Trophoblast cell (in vitro differentiated cells and primary cell): ENCODE data around the gene LPAR5.

Source experiments
- DNase-seq, 2 donors: peaks; one replicate each; pipeline ENCODE4 v3.0.0-alpha.2; 2016
- H2AFZ ChIP-seq: 2 replicates; pipeline ENCODE4 v1.6.1; 2013; ENCODE audit warnings: low read length, moderate library complexity, mild to moderate bottlenecking; ENCODE audit not compliant: insufficient read depth, poor library complexity
- H2AK5ac ChIP-seq: 2 replicates; pipeline ENCODE4 v1.6.1; 2013; ENCODE audit warnings: mild to moderate bottlenecking, low read length
- H2BK120ac ChIP-seq: 2 replicates; pipeline ENCODE4 v1.6.1; 2013; ENCODE audit warnings: low read length, mild to moderate bottlenecking, moderate library complexity; ENCODE audit not compliant: insufficient read depth, poor library complexity
- H2BK12ac ChIP-seq: 2 replicates; pipeline ENCODE4 v1.6.1; 2013; ENCODE audit warnings: mild to moderate bottlenecking, low read length, moderate library complexity
- H2BK5ac ChIP-seq: 2 replicates; pipeline ENCODE4 v1.6.1; 2013; ENCODE audit warnings: low read length, low read depth, moderate library complexity, mild to moderate bottlenecking; ENCODE audit not compliant: poor library complexity
- H3K14ac ChIP-seq: 2 replicates; pipeline ENCODE4 v1.6.1; 2013; ENCODE audit warnings: mild to moderate bottlenecking, low read length
- H3K18ac ChIP-seq: 2 replicates; pipeline ENCODE4 v1.6.1; 2013; ENCODE audit warnings: mild to moderate bottlenecking, low read length
- H3K23ac ChIP-seq: 2 replicates; pipeline ENCODE4 v1.6.1; 2013; ENCODE audit warnings: low read length
- H3K27ac ChIP-seq: 2 replicates; pipeline ENCODE4 v1.5.1; 2013; ENCODE audit warnings: low read depth, mild to moderate bottlenecking, inconsistent platforms, low read length, moderate library complexity
- H3K27me3 ChIP-seq: 2 replicates; pipeline ENCODE4 v1.6.1; 2013; ENCODE audit warnings: inconsistent platforms, mild to moderate bottlenecking, low read length, moderate library complexity; ENCODE audit not compliant: insufficient read depth
- H3K36me3 ChIP-seq, 2 experiments: 1 replicate in 1 of 2; 2 replicates in 1 of 2; pipeline ENCODE4 v1.6.1; 2013; ENCODE audit warnings: low read length in 2 of 2, mild to moderate bottlenecking in 2 of 2, moderate library complexity in 1 of 2; ENCODE audit not compliant: insufficient read depth in 2 of 2, control insufficient read depth in 1 of 2
- H3K4ac ChIP-seq: 2 replicates; pipeline ENCODE4 v1.6.1; 2013; ENCODE audit warnings: low read depth, mild to moderate bottlenecking, low read length, moderate library complexity
- H3K4me1 ChIP-seq, 2 experiments: 1 replicate in 1 of 2; 2 replicates in 1 of 2; pipeline ENCODE4 v1.6.1; 2013; ENCODE audit warnings: low read length in 2 of 2, mild to moderate bottlenecking in 2 of 2, moderate library complexity in 1 of 2; ENCODE audit not compliant: insufficient read depth in 2 of 2, control insufficient read depth in 1 of 2
- H3K4me2 ChIP-seq: 2 replicates; pipeline ENCODE4 v1.6.1; 2013; ENCODE audit warnings: inconsistent platforms, mild to moderate bottlenecking, low read length, moderate library complexity
- H3K4me3 ChIP-seq: 2 replicates; pipeline ENCODE4 v1.5.1; 2013; ENCODE audit warnings: mild to moderate bottlenecking, low read depth, low read length, inconsistent platforms
- H3K79me1 ChIP-seq: one replicate; pipeline ENCODE4 v1.6.1; 2013; ENCODE audit warnings: low read length
- H3K79me2 ChIP-seq: 2 replicates; pipeline ENCODE4 v1.6.1; 2013; ENCODE audit warnings: low read length, mild to moderate bottlenecking; ENCODE audit not compliant: control insufficient read depth, insufficient read depth, poor library complexity
- H3K9ac ChIP-seq: 2 replicates; pipeline ENCODE4 v1.6.1; 2013; ENCODE audit warnings: mild to moderate bottlenecking, low read length
- H3K9me3 ChIP-seq: 2 replicates; pipeline ENCODE4 v1.6.1; 2013; ENCODE audit warnings: low read depth, mild to moderate bottlenecking, control low read depth, inconsistent platforms, low read length; ENCODE audit not compliant: insufficient read depth
- H4K12ac ChIP-seq: 2 replicates; pipeline ENCODE4 v1.6.1; 2013; ENCODE audit warnings: low read depth, mild to moderate bottlenecking, low read length, moderate library complexity
- H4K8ac ChIP-seq: 2 replicates; pipeline ENCODE4 v1.6.1; 2013; ENCODE audit warnings: low read depth, mild to moderate bottlenecking, low read length, moderate library complexity
- H4K91ac ChIP-seq: one replicate; pipeline ENCODE4 v1.6.1; 2013; ENCODE audit warnings: low read depth, mild to moderate bottlenecking, low read length, moderate library complexity
- WGBS: extraction: QIAGEN DNeasy Blood & Tissue Kit; methylation state at CpG from one replicate; pipeline ENCODE4 v1.1.7; 2013; ENCODE audit warnings: missing lambda C conversion rate; ENCODE audit not compliant: insufficient read length, insufficient coverage; ENCODE audit errors: extremely low coverage; 5-methylcytosine and 5-hydroxymethylcytosine counted together

LPAR5 gene

GRCh38 chr12:6573001-6573400, 62.8 kb downstream of the LPAR5 start:
- no peak overlapping the region for H2BK12ac ChIP-seq
- H2AK5ac ChIP-seq = no peak overlapping the region
- H3K36me3 ChIP-seq = peaks cover 61 to 72% of the 10 kb centered on the region in 2 experiments
- H2BK120ac ChIP-seq = no peak overlapping the region
- H3K9ac ChIP-seq = no peak overlapping the region
- H3K9me3 ChIP-seq = no peaks in the 10 kb centered on the region
- no peak overlapping the region for H4K8ac ChIP-seq
- no peak overlapping the region for H3K27ac ChIP-seq
- H3K4me2 ChIP-seq = no peak overlapping the region
- no peak overlapping the region for H3K14ac ChIP-seq
- no peak overlapping the region for H3K4ac ChIP-seq
- no CpG with 5 or more reads among the region's 8 CpGs for WGBS
- H3K23ac ChIP-seq = no peak overlapping the region
- H2AFZ ChIP-seq = no peak overlapping the region
- DNase-seq = no peak
- H3K79me1 ChIP-seq = peaks cover 3% of the 10 kb centered on the region
- H3K79me2 ChIP-seq = peaks cover under 1% of the 10 kb centered on the region
- H3K4me1 ChIP-seq = no peaks in the 10 kb centered on the region
- no peaks in the 10 kb centered on the region for H3K27me3 ChIP-seq
- H3K4me3 ChIP-seq = no peak overlapping the region
- H4K12ac ChIP-seq = no peak overlapping the region
- no peak overlapping the region for H3K18ac ChIP-seq
- no peak overlapping the region for H4K91ac ChIP-seq
- no peak overlapping the region for H2BK5ac ChIP-seq

GRCh38 chr12:6570264-6570887, 65.4 kb downstream of the LPAR5 start:
- no CpG with 5 or more reads among the region's 7 CpGs for WGBS
- Histone ChIP-seq H2BK5ac (no peak overlapping the region), H2AFZ (no peak overlapping the region), H3K79me2 (peaks cover 4% of the 10 kb centered on the region), H3K27me3 (no peaks in the 10 kb centered on the region), H3K18ac (no peak overlapping the region), H2BK120ac (no peak overlapping the region), H3K4me3 (no peak overlapping the region), H4K8ac (no peak overlapping the region), H3K4me2 (no peak overlapping the region), H3K9ac (no peak overlapping the region), H3K79me1 (peaks cover 8% of the 10 kb centered on the region), H3K4ac (no peak overlapping the region), H2BK12ac (no peak overlapping the region), H3K36me3 (peaks cover 49 to 55% of the 10 kb centered on the region in 2 experiments), H3K9me3 (no peaks in the 10 kb centered on the region), H3K14ac (no peak overlapping the region), H3K4me1 (peaks cover 0 to 2% of the 10 kb centered on the region in 2 experiments), H4K12ac (no peak overlapping the region), H4K91ac (no peak overlapping the region), H2AK5ac (no peak overlapping the region), H3K23ac (no peak overlapping the region), H3K27ac (no peak overlapping the region)
- DNase-seq = no peak

- WGBS = no CpG with 5 or more reads among the region's 7 CpGs
- Histone ChIP-seq H2BK5ac (no peak overlapping the region), H3K79me1 (peaks cover 8% of the 10 kb centered on the region), H3K4me3 (no peak overlapping the region), H3K18ac (no peak overlapping the region), H3K4me2 (no peak overlapping the region), H3K9ac (no peak overlapping the region), H3K4ac (no peak overlapping the region), H3K27me3 (no peaks in the 10 kb centered on the region), H2BK12ac (no peak overlapping the region), H2AK5ac (no peak overlapping the region), H3K9me3 (no peaks in the 10 kb centered on the region), H3K4me1 (peaks cover 0 to 2% of the 10 kb centered on the region in 2 experiments), H3K27ac (no peak overlapping the region), H3K23ac (no peak overlapping the region), H4K91ac (no peak overlapping the region), H3K36me3 (peaks cover 48 to 49% of the 10 kb centered on the region in 2 experiments), H2BK120ac (no peak overlapping the region), H4K8ac (no peak overlapping the region), H3K14ac (no peak overlapping the region), H3K79me2 (peaks cover 4% of the 10 kb centered on the region), H4K12ac (no peak overlapping the region), H2AFZ (no peak overlapping the region)
- no peak for DNase-seq
These were observed 66.0 kb downstream of the LPAR5 start for GRCh38 chr12:6569786-6570185.

- H2BK12ac ChIP-seq = no peak overlapping the region
- no peak overlapping the region for H2AFZ ChIP-seq
- no peak overlapping the region for H2BK120ac ChIP-seq
- H4K91ac ChIP-seq = no peak overlapping the region
- H3K27me3 ChIP-seq = no peaks in the 10 kb centered on the region
- H3K4me1 ChIP-seq = peaks cover 0 to 2% of the 10 kb centered on the region in 2 experiments
- peaks cover 8% of the 10 kb centered on the region for H3K79me1 ChIP-seq
- H4K8ac ChIP-seq = no peak overlapping the region
- no peak overlapping the region for H3K4me2 ChIP-seq
- no peak overlapping the region for H3K23ac ChIP-seq
- H3K27ac ChIP-seq = no peak overlapping the region
- no peak overlapping the region for H3K14ac ChIP-seq
- no peaks in the 10 kb centered on the region for H3K9me3 ChIP-seq
- no CpG with 5 or more reads among the region's 12 CpGs for WGBS
- H3K9ac ChIP-seq = no peak overlapping the region
- no peak overlapping the region for H2BK5ac ChIP-seq
- DNase-seq = no peak
- H2AK5ac ChIP-seq = no peak overlapping the region
- no peak overlapping the region for H3K4me3 ChIP-seq
- H3K79me2 ChIP-seq = peaks cover 4% of the 10 kb centered on the region
- H3K4ac ChIP-seq = no peak overlapping the region
- no peak overlapping the region for H3K18ac ChIP-seq
- no peak overlapping the region for H4K12ac ChIP-seq
- H3K36me3 ChIP-seq = peaks cover 44 to 48% of the 10 kb centered on the region in 2 experiments
These were observed 66.4 kb downstream of the LPAR5 start for GRCh38 chr12:6569312-6569711.
